Coronary artery (tissue), 2 donors: Measurements from ENCODE around the gene TUBB6.

Experiments used
- DNase-seq: peaks from one replicate; pipeline ENCODE4 v3.0.0-alpha.2; 2017; ENCODE audit warnings: low spot score
- H3K27ac ChIP-seq, 2 donors: fragments of 200-600 bp; sonication (generic); one replicate each; pipeline ENCODE4 v1.5.1; 2016 to 2019
- H3K4me3 ChIP-seq: fragments of 200-600 bp; sonication (generic); 2 replicates; pipeline ENCODE4 v1.5.1; 2016; ENCODE audit warnings: mild to moderate bottlenecking, moderate library complexity
- CTCF ChIP-seq: fragments of 200-600 bp; sonication (generic); IDR thresholded peaks from one replicate; pipeline ENCODE4 v1.5.1; 2019; ENCODE audit warnings: antibody characterized with exemption

The TUBB6 gene

DNA sequence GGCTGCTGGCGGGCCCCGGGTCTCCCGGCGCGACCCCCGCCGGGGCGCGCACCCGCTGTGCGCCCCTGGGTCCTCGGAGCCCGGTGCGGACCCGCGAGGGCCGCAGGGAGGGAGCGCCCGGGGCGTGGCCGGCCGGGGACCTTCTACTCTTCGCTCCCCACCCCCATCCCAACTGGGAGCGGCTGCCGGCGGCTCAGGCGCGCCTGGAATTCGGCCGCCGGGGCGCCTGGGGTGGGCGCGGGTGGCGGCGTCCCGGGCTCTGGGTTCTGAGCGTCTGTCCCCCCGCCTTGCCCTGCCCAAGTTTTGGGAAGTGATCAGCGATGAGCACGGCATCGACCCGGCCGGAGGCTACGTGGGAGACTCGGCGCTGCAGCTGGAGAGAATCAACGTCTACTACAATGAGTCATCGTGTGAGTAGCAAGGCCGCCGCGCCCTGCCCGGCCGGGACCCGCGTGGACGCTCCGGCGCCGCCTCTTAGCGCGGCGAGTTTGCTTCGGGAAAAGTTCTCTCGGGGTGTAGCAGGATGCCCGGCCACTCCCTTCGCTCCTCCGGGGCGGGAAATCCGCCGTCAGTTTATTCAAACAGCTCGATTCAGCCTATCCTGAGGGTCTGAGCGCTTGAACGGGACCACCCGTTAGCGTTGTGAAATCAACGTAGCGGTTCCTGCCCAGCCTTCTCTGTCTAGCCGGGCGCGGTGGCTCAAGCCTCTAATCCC lies 502 bp downstream of the TUBB6 start:
- peak; percentile 96 for DNase-seq
- H3K27ac ChIP-seq: peak overlapping the region; percentile 99
- no peak for TF ChIP-seq CTCF
- peak overlapping the region; percentile 95 for H3K4me3 ChIP-seq

DNA sequence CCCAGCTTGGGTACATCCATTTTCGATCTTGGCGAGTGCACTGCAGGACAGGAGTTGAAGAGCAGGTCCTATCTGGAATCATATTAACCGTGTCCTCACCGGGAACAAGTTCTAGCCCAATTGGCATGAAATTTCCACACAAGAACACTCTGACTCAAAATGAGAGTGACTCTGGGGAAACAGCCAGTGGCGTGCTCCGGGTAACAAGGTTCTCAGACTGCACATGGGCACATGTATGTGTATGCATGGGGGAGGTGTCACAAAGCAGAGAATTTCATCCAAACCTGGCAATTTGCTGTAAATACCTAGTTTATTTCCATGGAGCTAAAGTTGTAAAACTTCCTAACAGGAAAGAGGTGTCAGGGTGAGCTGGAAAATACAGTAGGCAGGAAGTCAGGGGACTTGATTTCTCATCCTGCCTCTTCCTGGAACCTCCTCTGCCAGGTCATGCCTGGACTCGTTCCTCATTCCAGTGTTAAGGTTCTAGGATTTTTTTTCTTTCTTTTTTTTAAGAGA lies 1.7 kb downstream of the TUBB6 start:
- no peak for TF ChIP-seq CTCF
- Histone ChIP-seq H3K4me3 (peak overlapping the region; percentile 95), H3K27ac (peak overlapping the region; percentile 99)
- DNase-seq: peak; percentile 57

DNA sequence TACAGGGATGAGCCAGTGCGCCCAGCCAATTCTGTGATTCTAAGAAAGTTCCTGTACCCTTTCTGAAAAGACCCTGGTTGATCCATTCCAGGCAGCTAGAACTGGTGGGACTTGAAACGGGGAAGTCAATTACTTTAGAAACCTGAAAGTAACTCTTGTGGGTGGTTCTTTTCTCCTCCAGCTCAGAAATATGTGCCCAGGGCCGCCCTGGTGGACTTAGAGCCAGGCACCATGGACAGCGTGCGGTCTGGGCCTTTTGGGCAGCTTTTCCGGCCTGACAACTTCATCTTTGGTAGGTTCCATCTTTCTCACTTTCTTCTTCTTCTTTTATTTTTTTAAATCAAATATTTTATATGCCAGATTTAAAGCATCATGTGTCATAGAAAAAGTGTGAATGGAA lies 2.7 kb downstream of the TUBB6 start:
- DNase-seq: no peak
- Histone ChIP-seq H3K27ac (peak overlapping the region in 1 of 2 donors; percentile 13), H3K4me3 (peak overlapping the region; percentile 95)
- TF ChIP-seq CTCF: no peak

DNA sequence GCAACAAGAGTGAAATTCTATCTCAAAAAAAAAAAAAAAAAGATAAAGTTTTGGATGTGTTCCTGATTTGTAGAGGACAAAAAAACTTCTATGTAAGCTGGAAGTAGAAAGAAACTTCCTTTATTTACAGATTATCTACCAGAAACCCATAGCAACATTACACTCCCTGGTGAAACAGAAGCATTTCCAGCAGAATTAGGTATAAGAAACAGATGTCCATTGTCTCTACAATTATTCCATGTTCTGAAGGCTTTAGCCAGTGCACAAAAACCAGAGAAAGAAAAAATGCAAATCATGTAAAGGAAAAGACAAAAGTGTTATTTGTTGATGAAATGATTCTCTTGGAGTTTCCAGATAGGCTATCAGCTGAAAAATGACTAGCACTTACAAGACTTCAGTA lies 4.9 kb downstream of the TUBB6 start:
- H3K27ac ChIP-seq: peak overlapping the region in 1 of 2 donors; percentile 72
- no peak overlapping the region for H3K4me3 ChIP-seq

DNA sequence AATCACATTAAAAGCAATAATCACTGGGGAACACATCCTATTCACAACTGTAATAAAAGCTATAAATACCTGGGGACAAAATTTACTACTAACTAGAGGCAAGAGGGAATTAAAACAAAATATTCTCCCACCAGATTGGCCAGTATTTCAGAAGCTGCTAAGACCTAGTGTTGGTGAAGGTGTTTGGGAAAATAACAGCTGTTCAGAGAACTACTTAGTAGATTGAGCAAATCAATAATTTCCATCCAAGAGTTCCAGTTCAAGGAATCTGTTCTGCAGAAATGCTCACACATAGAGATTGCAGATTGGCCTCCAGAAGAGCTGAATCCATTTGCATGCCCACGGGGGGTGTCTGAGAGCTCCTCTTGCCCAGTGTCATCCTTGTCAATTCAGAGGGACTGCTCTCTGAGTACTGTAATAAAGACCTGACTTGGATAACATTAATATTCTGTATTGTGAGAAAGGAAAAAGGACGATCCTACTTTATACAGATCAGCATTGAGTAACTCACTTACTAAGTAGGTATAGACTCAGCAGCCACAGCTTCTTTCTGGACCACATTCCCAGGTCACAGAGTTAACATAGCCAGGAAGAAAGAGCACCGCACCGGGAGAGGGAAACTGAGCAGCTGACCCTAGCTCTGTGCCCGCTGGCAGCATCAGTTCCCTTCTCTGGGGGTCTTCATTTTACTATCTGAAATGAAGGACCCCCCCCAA lies 5.6 kb downstream of the TUBB6 start:
- TF ChIP-seq CTCF: no peak
- Histone ChIP-seq H3K4me3 (no peak overlapping the region), H3K27ac (peak overlapping the region; percentile 43 to 72)
- no peak for DNase-seq

More for the DNA sequence above, 4.9 kb downstream of the TUBB6 start:
- no peak for DNase-seq
- TF ChIP-seq CTCF: no peak

GRCh38 chr18:12314591-12315305 lies 6.7 kb downstream of the TUBB6 start:
- TF ChIP-seq CTCF: no peak
- peak overlapping the region; percentile 43 to 81 for H3K27ac ChIP-seq
- H3K4me3 ChIP-seq: peak overlapping the region; percentile 29
- no peak for DNase-seq
